ENCODE measurements around the gene RPL39L.

The RPL39L gene

GRCh38 chr3:187169231-187169960, 30.1 kb upstream of the RPL39L start:
- H3K4me3 ChIP-seq (ENCODE audit: low read length) = no peak overlapping the region
- no peak overlapping the region for H3K9ac ChIP-seq (ENCODE audit: low read length)
- DNase-seq (ENCODE audit: low read depth) = no peak
- no peaks in the 10 kb centered on the region for H3K36me3 ChIP-seq (ENCODE audit: control insufficient read depth, insufficient read depth, low read length, severe bottlenecking)
- no peaks in the 10 kb centered on the region for H3K9me3 ChIP-seq (ENCODE audit: control insufficient read depth, low read length)
- H3K4me1 ChIP-seq (ENCODE audit: control insufficient read depth, insufficient read depth, low read length) = peaks cover 27% of the 10 kb centered on the region
- no peaks in the 10 kb centered on the region for H3K27me3 ChIP-seq (replicated peaks; ENCODE audit: control insufficient read depth, insufficient read depth, low read length)

DNA sequence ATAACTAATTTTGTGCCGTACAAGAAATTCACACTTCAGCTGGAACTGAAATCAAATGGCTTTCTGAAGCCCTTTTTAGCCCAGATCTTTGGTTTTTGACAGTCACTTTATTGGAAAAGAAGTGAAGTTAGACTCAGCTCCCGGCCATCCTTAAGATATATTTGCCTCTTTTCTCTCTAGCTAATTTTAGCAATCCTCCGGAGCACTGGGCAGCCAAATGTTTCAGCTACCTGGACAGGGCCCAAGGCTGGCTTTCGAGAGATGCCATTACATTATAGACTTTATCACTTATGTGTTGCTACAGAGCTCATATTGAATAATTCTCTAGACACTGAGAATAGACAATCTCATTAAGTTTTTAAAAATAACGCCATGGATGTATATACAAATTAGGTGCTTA, 28.5 kb upstream of the RPL39L start:
- Histone ChIP-seq H3K27me3 (replicated peaks; ENCODE audit: control insufficient read depth, insufficient read depth, low read length) (peaks cover under 1% of the 10 kb centered on the region), H3K36me3 (ENCODE audit: control insufficient read depth, insufficient read depth, low read length, severe bottlenecking) (no peaks in the 10 kb centered on the region), H3K9me3 (ENCODE audit: control insufficient read depth, low read length) (no peaks in the 10 kb centered on the region), H3K4me3 (ENCODE audit: low read length) (no peak overlapping the region), H3K9ac (ENCODE audit: low read length) (no peak overlapping the region), H3K4me1 (ENCODE audit: control insufficient read depth, insufficient read depth, low read length) (peaks cover 13% of the 10 kb centered on the region)
- DNase-seq (ENCODE audit: low read depth) = no peak

DNA sequence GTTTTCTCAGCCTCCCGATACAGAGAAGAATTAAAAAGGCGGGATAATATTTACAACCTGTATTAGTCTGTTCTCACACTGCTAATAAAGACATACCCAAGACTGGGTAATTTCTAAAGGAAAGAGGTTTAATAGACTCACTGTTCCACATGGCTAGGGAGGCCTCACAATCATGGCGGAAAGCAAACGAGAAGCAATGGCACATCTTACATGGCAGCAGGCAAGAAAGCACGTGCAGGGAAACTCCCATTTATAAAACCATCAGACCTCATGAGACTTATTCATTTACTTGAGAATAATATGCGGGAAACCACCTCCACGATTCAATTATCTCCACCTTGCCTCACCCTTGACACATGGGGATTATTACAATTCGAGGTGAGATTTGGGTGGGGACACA, 27.5 kb upstream of the RPL39L start:
- H3K36me3 ChIP-seq (ENCODE audit: control insufficient read depth, insufficient read depth, low read length, severe bottlenecking) = no peaks in the 10 kb centered on the region
- H3K27me3 ChIP-seq (replicated peaks; ENCODE audit: control insufficient read depth, insufficient read depth, low read length) = peaks cover 10% of the 10 kb centered on the region
- no peak for DNase-seq (ENCODE audit: low read depth)
- H3K4me1 ChIP-seq (ENCODE audit: control insufficient read depth, insufficient read depth, low read length) = peaks cover 13% of the 10 kb centered on the region
- H3K4me3 ChIP-seq (ENCODE audit: low read length) = no peak overlapping the region
- H3K9ac ChIP-seq (ENCODE audit: low read length) = no peak overlapping the region
- H3K9me3 ChIP-seq (ENCODE audit: control insufficient read depth, low read length) = no peaks in the 10 kb centered on the region

DNA sequence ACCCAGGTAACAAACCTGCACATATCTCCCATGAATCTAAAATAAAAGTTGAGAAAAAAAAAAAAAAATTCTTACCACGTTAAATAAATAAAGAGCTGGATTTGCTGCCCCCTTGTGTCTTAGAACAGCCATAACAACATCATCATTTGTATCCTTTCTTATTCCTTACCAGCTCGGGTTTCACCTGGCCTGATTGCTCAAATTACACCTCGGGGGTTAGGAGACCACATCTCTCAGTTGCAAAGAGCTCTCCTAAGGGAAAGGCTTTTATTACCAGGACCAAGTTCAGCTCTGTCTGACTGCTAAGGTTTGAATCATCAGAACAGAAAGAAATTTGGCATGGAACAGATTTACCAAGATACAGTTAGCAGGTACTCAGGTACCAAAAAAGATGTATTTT, 25.8 kb upstream of the RPL39L start:
- peak; percentile 90 for DNase-seq (ENCODE audit: low read depth)
- no peak overlapping the region for H3K9ac ChIP-seq (ENCODE audit: low read length)
- H3K4me3 ChIP-seq (ENCODE audit: low read length) = no peak overlapping the region
- H3K4me1 ChIP-seq (ENCODE audit: control insufficient read depth, insufficient read depth, low read length) = peaks cover 9% of the 10 kb centered on the region
- peaks cover 7% of the 10 kb centered on the region for H3K9me3 ChIP-seq (ENCODE audit: control insufficient read depth, low read length)
- H3K27me3 ChIP-seq (replicated peaks; ENCODE audit: control insufficient read depth, insufficient read depth, low read length) = peaks cover 23% of the 10 kb centered on the region
- no peaks in the 10 kb centered on the region for H3K36me3 ChIP-seq (ENCODE audit: control insufficient read depth, insufficient read depth, low read length, severe bottlenecking)

- no peaks in the 10 kb centered on the region for H3K4me1 ChIP-seq (ENCODE audit: control insufficient read depth, insufficient read depth, low read length)
- H3K36me3 ChIP-seq (ENCODE audit: control insufficient read depth, insufficient read depth, low read length, severe bottlenecking) = no peaks in the 10 kb centered on the region
- no peak overlapping the region for H3K4me3 ChIP-seq (ENCODE audit: low read length)
- DNase-seq (ENCODE audit: low read depth) = no peak
- no peak overlapping the region for H3K9ac ChIP-seq (ENCODE audit: low read length)
- H3K27me3 ChIP-seq (replicated peaks; ENCODE audit: control insufficient read depth, insufficient read depth, low read length) = peaks cover 31% of the 10 kb centered on the region
- peaks cover 24% of the 10 kb centered on the region for H3K9me3 ChIP-seq (ENCODE audit: control insufficient read depth, low read length)
Measured at GRCh38 chr3:187162265-187162953, 23.1 kb upstream of the RPL39L start.

GRCh38 chr3:187161556-187161955, 22.3 kb upstream of the RPL39L start:
- no peak for DNase-seq (ENCODE audit: low read depth)
- no peaks in the 10 kb centered on the region for H3K36me3 ChIP-seq (ENCODE audit: control insufficient read depth, insufficient read depth, low read length, severe bottlenecking)
- no peak overlapping the region for H3K9ac ChIP-seq (ENCODE audit: low read length)
- no peaks in the 10 kb centered on the region for H3K4me1 ChIP-seq (ENCODE audit: control insufficient read depth, insufficient read depth, low read length)
- no peak overlapping the region for H3K4me3 ChIP-seq (ENCODE audit: low read length)
- H3K27me3 ChIP-seq (replicated peaks; ENCODE audit: control insufficient read depth, insufficient read depth, low read length) = peaks cover 31% of the 10 kb centered on the region
- H3K9me3 ChIP-seq (ENCODE audit: control insufficient read depth, low read length) = peaks cover 24% of the 10 kb centered on the region

GRCh38 chr3:187150599-187150998, 11.3 kb upstream of the RPL39L start:
- Histone ChIP-seq H3K27me3 (replicated peaks; ENCODE audit: control insufficient read depth, insufficient read depth, low read length) (peaks cover 3% of the 10 kb centered on the region), H3K4me3 (ENCODE audit: low read length) (no peak overlapping the region), H3K9ac (ENCODE audit: low read length) (no peak overlapping the region), H3K9me3 (ENCODE audit: control insufficient read depth, low read length) (peaks cover 13% of the 10 kb centered on the region), H3K4me1 (ENCODE audit: control insufficient read depth, insufficient read depth, low read length) (no peaks in the 10 kb centered on the region), H3K36me3 (ENCODE audit: control insufficient read depth, insufficient read depth, low read length, severe bottlenecking) (no peaks in the 10 kb centered on the region)
- DNase-seq (ENCODE audit: low read depth) = no peak

- H3K27me3 ChIP-seq (replicated peaks; ENCODE audit: control insufficient read depth, insufficient read depth, low read length) = peaks cover 3% of the 10 kb centered on the region
- no peak overlapping the region for H3K9ac ChIP-seq (ENCODE audit: low read length)
- H3K36me3 ChIP-seq (ENCODE audit: control insufficient read depth, insufficient read depth, low read length, severe bottlenecking) = no peaks in the 10 kb centered on the region
- H3K4me3 ChIP-seq (ENCODE audit: low read length) = no peak overlapping the region
- H3K4me1 ChIP-seq (ENCODE audit: control insufficient read depth, insufficient read depth, low read length) = no peaks in the 10 kb centered on the region
- no peak for DNase-seq (ENCODE audit: low read depth)
- peaks cover 13% of the 10 kb centered on the region for H3K9me3 ChIP-seq (ENCODE audit: control insufficient read depth, low read length)
Measured at GRCh38 chr3:187150186-187150585, 10.9 kb upstream of the RPL39L start.

DNA sequence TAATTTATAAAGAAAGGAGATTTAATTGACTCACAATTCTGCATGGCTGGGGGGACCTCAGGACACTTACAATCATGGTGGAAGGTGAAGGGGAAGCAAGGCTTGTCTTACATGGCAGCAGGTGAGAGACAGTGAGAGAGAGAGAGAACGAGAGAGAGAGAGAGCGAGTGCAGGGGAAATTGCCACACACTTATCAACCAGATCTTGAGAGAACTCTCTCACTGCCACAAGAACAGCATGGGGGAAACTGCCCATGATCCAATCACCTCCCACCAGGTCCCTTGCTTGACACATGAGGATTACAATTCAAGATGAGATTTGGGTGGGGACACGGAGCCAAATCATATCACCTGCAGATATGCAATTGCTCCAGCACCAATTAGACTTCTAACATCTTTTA, 7.1 kb upstream of the RPL39L start:
- no peak overlapping the region for H3K9ac ChIP-seq (ENCODE audit: low read length)
- H3K36me3 ChIP-seq (ENCODE audit: control insufficient read depth, insufficient read depth, low read length, severe bottlenecking) = no peaks in the 10 kb centered on the region
- no peak overlapping the region for H3K4me3 ChIP-seq (ENCODE audit: low read length)
- H3K27me3 ChIP-seq (replicated peaks; ENCODE audit: control insufficient read depth, insufficient read depth, low read length) = peaks cover 3% of the 10 kb centered on the region
- H3K4me1 ChIP-seq (ENCODE audit: control insufficient read depth, insufficient read depth, low read length) = no peaks in the 10 kb centered on the region
- H3K9me3 ChIP-seq (ENCODE audit: control insufficient read depth, low read length) = peaks cover 5% of the 10 kb centered on the region
- DNase-seq (ENCODE audit: low read depth) = no peak

DNA sequence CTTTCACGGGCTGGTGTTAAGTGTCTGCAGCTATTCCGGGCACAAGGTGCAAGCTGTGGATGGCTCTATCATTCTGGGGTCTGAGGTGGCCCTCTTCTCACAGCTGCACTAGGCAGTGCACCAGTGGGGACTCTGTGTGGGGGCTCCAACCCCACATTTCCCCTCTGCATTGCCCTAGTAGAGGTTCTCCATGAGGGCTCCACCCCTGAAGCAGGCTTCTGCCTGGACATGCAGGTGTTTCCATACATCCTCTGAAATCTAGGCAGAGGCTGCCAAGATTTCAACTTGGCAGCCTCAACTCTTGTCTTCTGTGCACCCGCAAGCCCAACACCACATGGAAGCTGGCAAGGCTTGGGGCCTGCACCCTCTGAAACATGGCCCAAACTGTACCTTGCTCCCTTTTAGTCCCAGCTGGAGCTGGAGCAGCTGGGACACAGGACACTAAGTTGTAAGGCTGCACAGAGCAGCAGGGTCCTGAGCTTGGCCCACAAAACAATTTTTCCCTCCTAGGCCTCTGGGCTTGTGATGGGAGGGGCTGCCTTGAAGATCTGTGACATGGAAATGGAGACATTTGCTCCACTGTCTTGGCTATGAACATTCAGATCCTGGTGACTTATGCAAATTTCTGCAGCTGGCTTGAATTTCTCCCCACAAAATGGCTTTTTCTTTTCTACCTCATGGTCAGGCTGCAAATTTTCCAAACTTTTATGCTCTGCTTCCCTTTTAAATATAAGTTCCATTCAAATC, 6.0 kb upstream of the RPL39L start:
- no peak overlapping the region for H3K9ac ChIP-seq (ENCODE audit: low read length)
- no peak overlapping the region for H3K4me3 ChIP-seq (ENCODE audit: low read length)
- peaks cover 3% of the 10 kb centered on the region for H3K27me3 ChIP-seq (replicated peaks; ENCODE audit: control insufficient read depth, insufficient read depth, low read length)
- H3K9me3 ChIP-seq (ENCODE audit: control insufficient read depth, low read length) = peaks cover 5% of the 10 kb centered on the region
- no peaks in the 10 kb centered on the region for H3K4me1 ChIP-seq (ENCODE audit: control insufficient read depth, insufficient read depth, low read length)
- no peak for DNase-seq (ENCODE audit: low read depth)
- no peaks in the 10 kb centered on the region for H3K36me3 ChIP-seq (ENCODE audit: control insufficient read depth, insufficient read depth, low read length, severe bottlenecking)

DNA sequence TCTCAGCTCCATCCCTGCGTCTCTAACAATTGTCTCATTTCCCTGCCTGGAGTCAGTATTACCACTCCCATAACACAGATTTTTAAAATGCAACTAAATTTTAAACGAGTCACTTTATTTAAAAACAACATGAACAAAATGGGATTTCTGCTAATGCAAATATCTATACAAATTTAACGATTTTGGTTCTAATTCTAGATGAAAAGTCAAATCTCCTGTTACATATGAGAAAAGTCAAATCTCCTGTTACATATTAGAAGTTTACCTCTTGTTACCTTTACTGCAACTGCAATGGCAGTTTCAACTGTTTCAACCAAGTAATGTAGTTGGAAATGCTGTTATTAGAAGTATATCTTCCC, 578 bp upstream of the RPL39L start:
- no peaks in the 10 kb centered on the region for H3K36me3 ChIP-seq (ENCODE audit: control insufficient read depth, insufficient read depth, low read length, severe bottlenecking)
- peak overlapping the region; percentile 77 for H3K9ac ChIP-seq (ENCODE audit: low read length)
- H3K4me1 ChIP-seq (ENCODE audit: control insufficient read depth, insufficient read depth, low read length) = peaks cover 4% of the 10 kb centered on the region
- peak overlapping the region; percentile 83 for H3K4me3 ChIP-seq (ENCODE audit: low read length)
- H3K9me3 ChIP-seq (ENCODE audit: control insufficient read depth, low read length) = peaks cover 2% of the 10 kb centered on the region
- H3K27me3 ChIP-seq (replicated peaks; ENCODE audit: control insufficient read depth, insufficient read depth, low read length) = no peaks in the 10 kb centered on the region
- no peak for DNase-seq (ENCODE audit: low read depth)
